ENCODE measurements around the gene ATAD3A.
"Not testable (repeated sequence)": the region's sequence is repeated elsewhere in the genome, so short reads cannot be mapped to it uniquely, and the experiment has no call there.

Gene ATAD3A

GRCh38 chr1:1479547-1480487, 32.1 kb upstream of the ATAD3A start:
- TF ChIP-seq SP2 (tag by site-specific recombination; IDR thresholded peaks at IDR 0.05) (no peak), ZNF133 (tag by site-specific recombination; IDR thresholded peaks at IDR 0.05) (no peak), PATZ1 (tag by site-specific recombination; IDR thresholded peaks at IDR 0.05) (no peak), KLF9 (tag by site-specific recombination; IDR thresholded peaks at IDR 0.05; ENCODE audit: low read depth) (peak; percentile 56), ZSCAN4 (tag by site-specific recombination; IDR thresholded peaks at IDR 0.05) (peak; percentile 78), ZNF654 (tag by site-specific recombination; IDR thresholded peaks at IDR 0.05; ENCODE audit: low read depth) (no peak), HIC1 (tag by site-specific recombination; IDR thresholded peaks at IDR 0.05) (peak; percentile 46; the same call in 1 of the 2 replicates), ZBTB6 (tag by site-specific recombination; IDR thresholded peaks at IDR 0.05) (no peak), ZNF292 (tag by site-specific recombination; IDR thresholded peaks at IDR 0.05; ENCODE audit: borderline replicate concordance, low read depth) (no peak), INSM2 (tag by site-specific recombination; IDR thresholded peaks at IDR 0.05) (no peak), ZFHX2 (tag by site-specific recombination; conservative IDR thresholded peaks at IDR 0.05) (peak; percentile 94), ZNF311 (tag by site-specific recombination; IDR thresholded peaks at IDR 0.05; ENCODE audit: borderline replicate concordance) (no peak), KLF8 (tag by site-specific recombination; IDR thresholded peaks at IDR 0.05) (peak; percentile 43; the same call in 1 of the 2 replicates), EGR2 (tag by site-specific recombination; IDR thresholded peaks at IDR 0.05; ENCODE audit: low read depth) (peak; percentile 95), ZNF18 (tag by site-specific recombination; IDR thresholded peaks at IDR 0.05) (0 out of 2 replicates have a peak, but pooled peaks have one; percentile 40), SETDB1 (IDR thresholded peaks at IDR 0.05; ENCODE audit: insufficient read length, low read length) (no peak), ZNF19 (tag by site-specific recombination; IDR thresholded peaks at IDR 0.05; ENCODE audit: low read depth) (no peak), ZNF530 (tag by site-specific recombination; IDR thresholded peaks at IDR 0.05; ENCODE audit: low read depth) (no peak), ZNF521 (tag by site-specific recombination; IDR thresholded peaks at IDR 0.05) (no peak), SCRT1 (tag by site-specific recombination; IDR thresholded peaks at IDR 0.05; ENCODE audit: borderline replicate concordance) (no peak)
- CTCF ChIA-PET: no interaction called here
- Histone ChIP-seq H3K4me1 (ENCODE audit: control insufficient read depth, insufficient read depth, low read length) (no peaks in the 10 kb centered on the region), H3K4me3 (ENCODE audit: low read depth, low read length) (no peak overlapping the region), H3K9me3 (ENCODE audit: control insufficient read depth, insufficient read depth, low read depth, low read length) (no peaks in the 10 kb centered on the region), H3K36me3 (ENCODE audit: control insufficient read depth in 2 of 2, insufficient read depth in 1 of 2, low read length in 2 of 2) (peaks cover 31 to 75% of the 10 kb centered on the region in 2 experiments; a peak in 2 of 3 replicates), H3K27ac (ENCODE audit: extremely low read depth, low read depth, low read length) (no peak overlapping the region)
- POLR2A ChIA-PET: no interaction called here

- H3K9me3 ChIP-seq (ENCODE audit: control insufficient read depth, insufficient read depth, low read depth, low read length); H3K4me3 ChIP-seq (ENCODE audit: low read depth, low read length); H3K27ac ChIP-seq (ENCODE audit: extremely low read depth, low read depth, low read length); H3K4me1 ChIP-seq (ENCODE audit: control insufficient read depth, insufficient read depth, low read length); POLR2A ChIA-PET; CTCF ChIA-PET: not testable (repeated sequence)
- H3K36me3 ChIP-seq (ENCODE audit: control insufficient read depth in 2 of 2, insufficient read depth in 1 of 2, low read length in 2 of 2): peaks cover 31 to 77% of the 10 kb centered on the region in 2 experiments; a peak in 2 of 3 replicates
Measured at GRCh38 chr1:1480488-1480867, 31.5 kb upstream of the ATAD3A start.
